ENCODE results near the gene ECSCR. TPM values are rescaled to one million over a fixed set of nuclear protein-coding genes. Genes with fewer than 3 reads are reported as not detected.

Gene ECSCR
- total and polyA plus RNA-seq, 10 of the 15 experiments (the other 5 are each of a cell fraction or from before 2014, with no cell fraction given) = 0.15 to 0.83 (median 0.23) TPM; not detected in 3

- TF ChIP-seq, protein P1, sequence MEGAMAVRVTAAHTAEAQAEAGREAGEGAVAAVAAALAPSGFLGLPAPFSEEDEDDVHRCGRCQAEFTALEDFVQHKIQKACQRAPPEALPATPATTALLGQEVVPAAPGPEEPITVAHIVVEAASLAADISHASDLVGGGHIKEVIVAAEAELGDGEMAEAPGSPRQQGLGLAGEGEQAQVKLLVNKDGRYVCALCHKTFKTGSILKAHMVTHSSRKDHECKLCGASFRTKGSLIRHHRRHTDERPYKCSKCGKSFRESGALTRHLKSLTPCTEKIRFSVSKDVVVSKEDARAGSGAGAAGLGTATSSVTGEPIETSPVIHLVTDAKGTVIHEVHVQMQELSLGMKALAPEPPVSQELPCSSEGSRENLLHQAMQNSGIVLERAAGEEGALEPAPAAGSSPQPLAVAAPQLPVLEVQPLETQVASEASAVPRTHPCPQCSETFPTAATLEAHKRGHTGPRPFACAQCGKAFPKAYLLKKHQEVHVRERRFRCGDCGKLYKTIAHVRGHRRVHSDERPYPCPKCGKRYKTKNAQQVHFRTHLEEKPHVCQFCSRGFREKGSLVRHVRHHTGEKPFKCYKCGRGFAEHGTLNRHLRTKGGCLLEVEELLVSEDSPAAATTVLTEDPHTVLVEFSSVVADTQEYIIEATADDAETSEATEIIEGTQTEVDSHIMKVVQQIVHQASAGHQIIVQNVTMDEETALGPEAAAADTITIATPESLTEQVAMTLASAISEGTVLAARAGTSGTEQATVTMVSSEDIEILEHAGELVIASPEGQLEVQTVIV (IDR thresholded peaks at IDR 0.05; ENCODE audit: borderline replicate concordance, partially characterized antibody) = no peak
- TF ChIP-seq PAX8 (IDR thresholded peaks at IDR 0.05) (no peak), NFYA (IDR thresholded peaks at IDR 0.05; ENCODE audit: borderline replicate concordance, low read depth, low read length) (no peak), PBX3 (IDR thresholded peaks at IDR 0.05; ENCODE audit: insufficient replicate concordance, low read depth, low read length) (no peak), NRF1 (conservative IDR thresholded peaks at IDR 0.05; ENCODE audit: low read depth, low read length) (no peak)
Measured at GRCh38 chr5:139446956-139447779, 15.4 kb downstream of the ECSCR start (continued).

Data from GM12878 (cell line).